Left ventricle myocardium inferior (tissue), 1 donor: Measurements from ENCODE around the gene STOML1. TPM values are rescaled to one million over a fixed set of nuclear protein-coding genes. Genes with fewer than 3 reads are reported as not detected.

Experiments used
- DNase-seq: peaks from one replicate; pipeline ENCODE4 v3.0.0-alpha.2; 2020
- H3K27ac ChIP-seq: fragments of 200-600 bp; replicated peaks from 2 replicates; pipeline ENCODE4 v1.8.0; 2021
- H3K27me3 ChIP-seq: fragments of 200-600 bp; 2 replicates; pipeline ENCODE4 v1.8.0; 2021; ENCODE audit warnings: low read depth
- H3K36me3 ChIP-seq: fragments of 200-600 bp; 2 replicates; pipeline ENCODE4 v1.8.0; 2021
- H3K4me1 ChIP-seq: fragments of 200-600 bp; 2 replicates; pipeline ENCODE4 v1.8.0; 2021
- H3K4me3 ChIP-seq: fragments of 200-600 bp; 2 replicates; pipeline ENCODE4 v1.8.0; 2021; ENCODE audit warnings: mild to moderate bottlenecking, moderate library complexity
- H3K9me3 ChIP-seq: fragments of 200-600 bp; replicated peaks from 2 replicates; pipeline ENCODE4 v1.8.0; 2021
- CTCF ChIP-seq: fragments of 200-600 bp; IDR thresholded peaks from 2 replicates; pipeline ENCODE4 v1.8.0; 2021; ENCODE audit warnings: antibody characterized with exemption, mild to moderate bottlenecking, borderline replicate concordance
- intact Hi-C: fragments of 100-400 bp; cut with micrococcal nuclease; formaldehyde crosslinking; loops from one replicate; pipeline ENCODE4 v1.11.0; 2022
- total RNA-seq: library from RNA; stranded (reverse); fragmentation: NEBNext Ultra II Directional; extraction: Animal tissue kit (Norgen Biotek cat#: 25700); gene quantifications from one replicate; pipeline ENCODE4 v1.2.1, GENCODE V29; 2021
- donor health status: DM: no; HTN: yes; CAD: no; lungs with severe emphysema.

Gene STOML1
- total RNA-seq, 1 donor from 2014 or later: 26.1 TPM

GRCh38 chr15:73997986-73998385 lies 5.9 kb upstream of the STOML1 start:
- Histone ChIP-seq H3K9me3 (no peaks in the 10 kb centered on the region), H3K4me3 (peak overlapping the region; percentile 76), H3K36me3 (peaks cover 40% of the 10 kb centered on the region), H3K27ac (peak overlapping the region; percentile 92), H3K4me1 (peaks cover 85% of the 10 kb centered on the region), H3K27me3 (no peaks in the 10 kb centered on the region)
- DNase-seq: no peak
- no peak for TF ChIP-seq CTCF
- intact Hi-C loops: no loop called here

GRCh38 chr15:73996939-73997338 lies 4.8 kb upstream of the STOML1 start:
- no peak for DNase-seq
- H3K4me3 ChIP-seq: peak overlapping the region; percentile 76
- peak overlapping the region; percentile 92 for H3K27ac ChIP-seq
- no peaks in the 10 kb centered on the region for H3K27me3 ChIP-seq
- H3K9me3 ChIP-seq: no peaks in the 10 kb centered on the region
- intact Hi-C loops: no loop called here
- no peak for TF ChIP-seq CTCF
- peaks cover 90% of the 10 kb centered on the region for H3K4me1 ChIP-seq
- peaks cover 33% of the 10 kb centered on the region for H3K36me3 ChIP-seq

- no peak for TF ChIP-seq CTCF
- peak overlapping the region; percentile 76 for H3K4me3 ChIP-seq
- no peak for DNase-seq
- H3K36me3 ChIP-seq: peaks cover 29% of the 10 kb centered on the region
- H3K27me3 ChIP-seq: no peaks in the 10 kb centered on the region
- intact Hi-C loops: no loop called here
- peaks cover 92% of the 10 kb centered on the region for H3K4me1 ChIP-seq
- peak overlapping the region; percentile 92 for H3K27ac ChIP-seq
- no peaks in the 10 kb centered on the region for H3K9me3 ChIP-seq
These were observed 4.2 kb upstream of the STOML1 start for GRCh38 chr15:73996267-73996666.

GRCh38 chr15:73994912-73995622 lies 3.0 kb upstream of the STOML1 start:
- peak overlapping the region; percentile 76 for H3K4me3 ChIP-seq
- H3K27ac ChIP-seq: peak overlapping the region; percentile 92
- H3K9me3 ChIP-seq: no peaks in the 10 kb centered on the region
- no peak for TF ChIP-seq CTCF
- H3K27me3 ChIP-seq: no peaks in the 10 kb centered on the region
- DNase-seq: no peak
- peaks cover 23% of the 10 kb centered on the region for H3K36me3 ChIP-seq
- peaks cover 95% of the 10 kb centered on the region for H3K4me1 ChIP-seq
- intact Hi-C loops: no loop called here

GRCh38 chr15:73994413-73994883 lies 2.4 kb upstream of the STOML1 start, which contains the start of gene PML:
PML (plus strand) TSS chr15:73994716; CDS start chr15:73994813, 97 bp downstream.
- Histone ChIP-seq H3K36me3 (peaks cover 17% of the 10 kb centered on the region), H3K4me1 (peaks cover 95% of the 10 kb centered on the region)
- intact Hi-C loops: no loop called here

More at GRCh38 chr15:73994413-73994883, 2.4 kb upstream of the STOML1 start, which contains the start of gene PML:
- peak within 1 kb of the TSS; percentile 76 for H3K4me3 ChIP-seq
- H3K27me3 ChIP-seq: no peaks in the 10 kb centered on the region
- peak within 1 kb of the TSS; percentile 92 for H3K27ac ChIP-seq
- no peaks in the 10 kb centered on the region for H3K9me3 ChIP-seq
- no peak for TF ChIP-seq CTCF
- peak; percentile 97 for DNase-seq
